Measurements from ENCODE around the gene HOMER2.
A peak's percentile ranks its signal among the peaks of the same experiment; 100 is the strongest.
"Not testable (repeated sequence)": the region's sequence is repeated elsewhere in the genome, so short reads cannot be mapped to it uniquely, and the experiment has no call there.

Gene HOMER2

GRCh38 chr15:82830427-82831173 is 121.9 kb downstream of the HOMER2 start:
- no peak for DNase-seq

- DNase-seq: no peak
Measured at GRCh38 chr15:82829234-82829633, 123.3 kb downstream of the HOMER2 start.

- peak; percentile 10 for DNase-seq
Measured at GRCh38 chr15:82828075-82828474, 124.4 kb downstream of the HOMER2 start.

GRCh38 chr15:82823049-82823448 is 129.5 kb downstream of the HOMER2 start:
- no peak for DNase-seq

GRCh38 chr15:82821851-82822250 is 130.7 kb downstream of the HOMER2 start:
- DNase-seq: not testable (repeated sequence)

- not testable (repeated sequence) for DNase-seq
Measured at GRCh38 chr15:82821396-82821795, 131.1 kb downstream of the HOMER2 start.

GRCh38 chr15:82820128-82820527 is 132.4 kb downstream of the HOMER2 start:
- no peak for DNase-seq

- DNase-seq: peak; percentile 15
Measured at GRCh38 chr15:82812994-82813393, 139.5 kb downstream of the HOMER2 start.

GRCh38 chr15:82810890-82811426 is 141.6 kb downstream of the HOMER2 start:
- DNase-seq: peak; percentile 45

GRCh38 chr15:82810061-82810889 is 142.2 kb downstream of the HOMER2 start:
- DNase-seq: peak; percentile 48

GRCh38 chr15:82809308-82810060 is 143.0 kb downstream of the HOMER2 start, which contains the start of gene WHAMM:
WHAMM (plus strand) TSS chr15:82809628; CDS start chr15:82809727, 99 bp downstream.
- peak; percentile 99 for DNase-seq

- no peak for DNase-seq
Measured at GRCh38 chr15:82808634-82809041, 143.9 kb downstream of the HOMER2 start.

GRCh38 chr15:82807920-82808633 is 144.4 kb downstream of the HOMER2 start:
- no peak for DNase-seq

GRCh38 chr15:82805994-82806406 is 146.5 kb downstream of the HOMER2 start, which contains the start of gene FSD2:
FSD2 (minus strand) TSS chr15:82806069; CDS start chr15:82787390, 18,679 bp downstream.
- DNase-seq: no peak

- no peak for DNase-seq
Measured at GRCh38 chr15:82804575-82804949, 148.0 kb downstream of the HOMER2 start.

GRCh38 chr15:82803793-82804574 is 148.5 kb downstream of the HOMER2 start:
- no peak for DNase-seq

GRCh38 chr15:82802497-82802896 is 150.0 kb downstream of the HOMER2 start:
- DNase-seq: no peak

GRCh38 chr15:82799183-82799841 is 153.2 kb downstream of the HOMER2 start:
- DNase-seq: no peak

Data from inflammatory macrophage treated with lipopolysaccharide for 4 hours (primary cell).